Mesenchymal stem cell (in vitro differentiated cells and primary cell): ENCODE results near the gene TNFRSF1A.

Source experiments
- DNase-seq: peaks from one replicate; pipeline ENCODE4 v3.0.0-alpha.2; 2013
- H2AFZ ChIP-seq: one replicate; pipeline ENCODE4 v1.6.1; 2013; ENCODE audit warnings: low read depth, mild to moderate bottlenecking, control low read depth, inconsistent platforms, low read length, moderate library complexity
- H2AK5ac ChIP-seq: 2 replicates; pipeline ENCODE4 v1.6.1; 2013; ENCODE audit warnings: low read length, moderate library complexity, mild to moderate bottlenecking, inconsistent platforms; ENCODE audit not compliant: severe bottlenecking
- H2BK120ac ChIP-seq: one replicate; pipeline ENCODE4 v1.6.1; 2013; ENCODE audit warnings: low read depth, mild to moderate bottlenecking, inconsistent platforms, low read length, moderate library complexity
- H2BK12ac ChIP-seq, 2 experiments: one replicate each; pipeline ENCODE4 v1.6.1; 2013; ENCODE audit warnings: inconsistent platforms in 2 of 2, low read length in 2 of 2, mild to moderate bottlenecking in 2 of 2, moderate library complexity in 2 of 2, control low read depth in 1 of 2
- H2BK15ac ChIP-seq: one replicate; pipeline ENCODE4 v1.6.1; 2013; ENCODE audit warnings: mild to moderate bottlenecking, low read depth, inconsistent platforms; ENCODE audit not compliant: poor library complexity, severe bottlenecking
- H2BK5ac ChIP-seq: 2 replicates; pipeline ENCODE4 v1.6.1; 2013; ENCODE audit warnings: low read depth, mild to moderate bottlenecking, low read length, control low read depth, inconsistent platforms; ENCODE audit not compliant: poor library complexity, severe bottlenecking
- H3K14ac ChIP-seq, 2 experiments: one replicate each; pipeline ENCODE4 v1.6.1; 2013; ENCODE audit warnings: inconsistent platforms in 2 of 2, low read length in 2 of 2, control low read depth in 1 of 2, mild to moderate bottlenecking in 1 of 2, moderate library complexity in 1 of 2
- H3K18ac ChIP-seq, 2 experiments: one replicate each; pipeline ENCODE4 v1.6.1; 2013; ENCODE audit warnings: inconsistent platforms in 2 of 2, low read length in 2 of 2, control low read depth in 1 of 2, low read depth in 1 of 2, mild to moderate bottlenecking in 1 of 2
- H3K23ac ChIP-seq, 2 experiments: one replicate each; pipeline ENCODE4 v1.6.1; 2013; ENCODE audit warnings: inconsistent platforms in 2 of 2, low read length in 2 of 2, mild to moderate bottlenecking in 2 of 2, moderate library complexity in 2 of 2, control low read depth in 1 of 2
- H3K27ac ChIP-seq: 2 replicates; pipeline ENCODE4 v1.5.1; 2013; ENCODE audit warnings: mild to moderate bottlenecking, moderate library complexity, low read length, control low read depth, inconsistent platforms; ENCODE audit not compliant: poor library complexity, severe bottlenecking
- H3K27me3 ChIP-seq, 2 experiments: 2 replicates each; pipeline versions ENCODE4 v1.6.1 to v1.7.0; 2013; ENCODE audit warnings: low read length in 2 of 2, mild to moderate bottlenecking in 2 of 2, moderate library complexity in 2 of 2, control low read depth in 1 of 2, inconsistent platforms in 1 of 2; ENCODE audit not compliant: control insufficient read depth in 1 of 2, insufficient read depth in 1 of 2
- H3K36me3 ChIP-seq, 2 experiments: 2 replicates each; pipeline versions ENCODE4 v1.6.1 to v1.7.0; 2013; ENCODE audit warnings: low read length in 2 of 2, control low read depth in 1 of 2, inconsistent platforms in 1 of 2, low read depth in 1 of 2, mild to moderate bottlenecking in 1 of 2; ENCODE audit not compliant: insufficient read depth in 2 of 2, control insufficient read depth in 1 of 2
- H3K4ac ChIP-seq, 2 experiments: one replicate each; pipeline ENCODE4 v1.6.1; 2013; ENCODE audit warnings: inconsistent platforms in 2 of 2, low read length in 2 of 2, mild to moderate bottlenecking in 2 of 2, moderate library complexity in 2 of 2, control low read depth in 1 of 2, low read depth in 1 of 2
- H3K4me1 ChIP-seq: 2 replicates; pipeline ENCODE4 v1.6.1; 2013; ENCODE audit warnings: low read depth, low read length, control low read depth; ENCODE audit not compliant: control insufficient read depth, insufficient read depth
- H3K4me2 ChIP-seq: 2 replicates; pipeline ENCODE4 v1.6.1; 2013; ENCODE audit warnings: low read length, mild to moderate bottlenecking, inconsistent platforms; ENCODE audit not compliant: poor library complexity, severe bottlenecking
- H3K4me3 ChIP-seq, 2 experiments: 2 replicates each; pipeline versions ENCODE4 v1.5.1 to v1.7.0; 2013; ENCODE audit warnings: low read length in 2 of 2, mild to moderate bottlenecking in 2 of 2, control low read depth in 1 of 2, low read depth in 1 of 2; ENCODE audit not compliant: insufficient read depth in 1 of 2
- H3K79me1 ChIP-seq: replicated peaks from 2 replicates; pipeline ENCODE4 v1.6.1; 2013; ENCODE audit warnings: mild to moderate bottlenecking, control low read depth, low read length, inconsistent platforms; ENCODE audit not compliant: poor library complexity, severe bottlenecking
- H3K9ac ChIP-seq: 2 replicates; pipeline ENCODE4 v1.7.0; 2013; ENCODE audit warnings: mild to moderate bottlenecking, low read length, moderate library complexity
- H3K9me3 ChIP-seq: 2 replicates; pipeline ENCODE4 v1.7.0; 2013; ENCODE audit warnings: mild to moderate bottlenecking, low read length; ENCODE audit not compliant: control insufficient read depth
- H4K8ac ChIP-seq: one replicate; pipeline ENCODE4 v1.6.1; 2013; ENCODE audit warnings: inconsistent platforms, mild to moderate bottlenecking, low read length, moderate library complexity
- H4K91ac ChIP-seq: one replicate; pipeline ENCODE4 v1.6.1; 2013; ENCODE audit warnings: mild to moderate bottlenecking, low read length, inconsistent platforms
- WGBS: methylation state at CpG from one replicate; pipeline ENCODE4 v1.1.7; 2013; ENCODE audit warnings: mixed read lengths; 5-methylcytosine and 5-hydroxymethylcytosine counted together

The TNFRSF1A gene

GRCh38 chr12:6355491-6356373 is 13.9 kb upstream of the TNFRSF1A start:
- H2BK12ac ChIP-seq, result no peak overlapping the region
- no peak overlapping the region for H3K9ac ChIP-seq
- no peak overlapping the region for H2BK5ac ChIP-seq
- no peak overlapping the region for H3K4ac ChIP-seq
- H2AFZ ChIP-seq, result no peak overlapping the region
- H3K4me2 ChIP-seq, result no peak overlapping the region
- H2BK15ac ChIP-seq, result no peak overlapping the region
- DNase-seq, result no peak
- H3K9me3 ChIP-seq, result no peaks in the 10 kb centered on the region
- no peak overlapping the region for H4K8ac ChIP-seq
- H2AK5ac ChIP-seq, result no peak overlapping the region
- peaks cover 0 to 18% of the 10 kb centered on the region in 2 experiments for H3K27me3 ChIP-seq
- no peak overlapping the region for H4K91ac ChIP-seq
- no peak overlapping the region for H3K4me3 ChIP-seq
- no peak overlapping the region for H3K18ac ChIP-seq
- no peak overlapping the region for H3K27ac ChIP-seq
- H3K36me3 ChIP-seq, result no peaks in the 10 kb centered on the region
- no peak overlapping the region for H3K23ac ChIP-seq
- no peaks in the 10 kb centered on the region for H3K79me1 ChIP-seq
- H3K14ac ChIP-seq, result no peak overlapping the region
- WGBS, result 69% methylated on average over 8 of the region's 8 CpGs
- peaks cover 6% of the 10 kb centered on the region for H3K4me1 ChIP-seq
- no peak overlapping the region for H2BK120ac ChIP-seq

GRCh38 chr12:6354495-6355393 is 12.9 kb upstream of the TNFRSF1A start:
- Histone ChIP-seq H3K9ac (no peak overlapping the region), H3K4me1 (peaks cover 6% of the 10 kb centered on the region), H2BK5ac (no peak overlapping the region), H4K8ac (no peak overlapping the region), H2BK120ac (no peak overlapping the region), H3K4me2 (no peak overlapping the region), H2BK15ac (no peak overlapping the region), H4K91ac (peak overlapping the region; percentile 45), H3K23ac (no peak overlapping the region), H3K36me3 (no peaks in the 10 kb centered on the region), H3K79me1 (no peaks in the 10 kb centered on the region), H3K4me3 (no peak overlapping the region), H3K27ac (no peak overlapping the region), H2AK5ac (peak overlapping the region; percentile 61), H3K18ac (no peak overlapping the region), H3K9me3 (no peaks in the 10 kb centered on the region), H3K14ac (no peak overlapping the region), H2BK12ac (no peak overlapping the region), H3K4ac (peak overlapping the region in 1 of 2 experiments; percentile 42), H3K27me3 (peaks cover 0 to 18% of the 10 kb centered on the region in 2 experiments), H2AFZ (no peak overlapping the region)
- DNase-seq, result no peak
- 88% methylated on average over 10 of the region's 10 CpGs for WGBS

- peaks cover 0 to 18% of the 10 kb centered on the region in 2 experiments for H3K27me3 ChIP-seq
- no peak overlapping the region for H3K23ac ChIP-seq
- no peak for DNase-seq
- 71% methylated on average over 8 of the region's 9 CpGs for WGBS
- H3K4me3 ChIP-seq, result no peak overlapping the region
- H4K8ac ChIP-seq, result peak overlapping the region; percentile 76
- peak overlapping the region; percentile 53 for H4K91ac ChIP-seq
- no peak overlapping the region for H2BK15ac ChIP-seq
- H3K36me3 ChIP-seq, result no peaks in the 10 kb centered on the region
- H3K18ac ChIP-seq, result peak overlapping the region in 1 of 2 experiments; percentile 59
- H2AFZ ChIP-seq, result peak overlapping the region; percentile 66
- H2BK5ac ChIP-seq, result no peak overlapping the region
- H3K4me2 ChIP-seq, result no peak overlapping the region
- H3K27ac ChIP-seq, result peak overlapping the region; percentile 27
- no peak overlapping the region for H3K9ac ChIP-seq
- H3K79me1 ChIP-seq, result no peaks in the 10 kb centered on the region
- H3K9me3 ChIP-seq, result no peaks in the 10 kb centered on the region
- H3K14ac ChIP-seq, result no peak overlapping the region
- H3K4ac ChIP-seq, result no peak overlapping the region
- no peak overlapping the region for H2BK120ac ChIP-seq
- peaks cover 11% of the 10 kb centered on the region for H3K4me1 ChIP-seq
- peak overlapping the region; percentile 50 for H2AK5ac ChIP-seq
- H2BK12ac ChIP-seq, result peak overlapping the region in 1 of 2 experiments; percentile 84
Measured at GRCh38 chr12:6352193-6353173, 10.6 kb upstream of the TNFRSF1A start.
